Erythroblast (primary cell): Measurements from ENCODE around the gene TANK.

ENCODE experiments used
- GATA1 ChIP-seq: IDR thresholded peaks from 2 replicates; pipeline ENCODE4 v1.6.1; 2011; ENCODE audit warnings: low read depth, mild to moderate bottlenecking, control low read depth, low read length, moderate library complexity
- POLR2A ChIP-seq: IDR thresholded peaks from 2 replicates; pipeline ENCODE4 v1.6.1; 2011; ENCODE audit warnings: mild to moderate bottlenecking, low read length

GRCh38 chr2:161208527-161209139 is 48.4 kb downstream of the TANK start:
- TF ChIP-seq POLR2A (no peak), GATA1 (no peak)
